ENCODE data around the gene SELENOV. TPM values are rescaled to one million over a fixed set of nuclear protein-coding genes. Genes with fewer than 3 reads are reported as not detected.

SELENOV gene
- total and polyA plus RNA-seq, 10 donors: not detected

GRCh38 chr19:39544911-39545310, 30.0 kb downstream of the SELENOV start:
- H3K4me1 ChIP-seq: peaks cover 0 to 14% (median 5%) of the 10 kb centered on the region in 6 donors
- no peak overlapping the region for H3K4me3 ChIP-seq
- peaks cover 0 to 9% (median 0%) of the 10 kb centered on the region in 7 donors for H3K27me3 ChIP-seq (replicated peaks in 1 of 7)
- intact Hi-C loops (cut with DNase I; ENCODE audit: low total_unique reads): loop anchor here (5.0 kb wide), 1 partner anchor 297 kb away; no protein-coding TSS in a partner anchor
- no peak for DNase-seq
- TF ChIP-seq CTCF (IDR thresholded peaks at IDR 0.05 in 8 of 11, conservative IDR thresholded peaks at IDR 0.05 in 3 of 11) (no peak), POLR2AphosphoS5 (IDR thresholded peaks at IDR 0.05) (no peak), POLR2A (IDR thresholded peaks at IDR 0.05) (no peak)
- no peak overlapping the region for H3K27ac ChIP-seq
- H3K36me3 ChIP-seq: no peaks in the 10 kb centered on the region
- WGBS, 5 donors: 15 to 32% (median 24%) methylated on average over 1 of the region's 1 CpG
- no peaks in the 10 kb centered on the region for H3K9me3 ChIP-seq

DNA sequence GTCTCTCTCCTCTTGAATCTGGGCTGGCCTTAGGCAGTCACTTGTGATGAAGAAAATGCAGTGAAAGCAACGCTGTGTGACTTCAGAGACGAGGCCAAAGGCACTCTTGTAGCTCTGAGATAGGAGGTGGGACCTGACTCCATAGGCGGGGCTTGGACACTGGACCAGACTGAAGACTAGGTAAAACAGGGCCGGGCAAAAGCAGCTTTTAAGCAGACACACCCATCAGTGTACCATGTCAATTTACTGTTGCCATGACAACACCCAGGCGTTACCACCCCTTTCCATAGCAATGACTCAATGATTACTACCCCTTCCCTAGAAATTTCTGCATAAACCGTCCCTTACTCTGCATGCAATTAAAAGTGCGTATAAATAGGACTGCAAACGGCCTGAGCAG, 31.7 kb downstream of the SELENOV start:
- intact Hi-C loops (cut with DNase I; ENCODE audit: low total_unique reads): loop anchor here (5.0 kb wide), 1 partner anchor 296 kb away; no protein-coding TSS in a partner anchor
- Histone ChIP-seq H3K36me3 (no peaks in the 10 kb centered on the region), H3K27ac (no peak overlapping the region), H3K4me3 (no peak overlapping the region), H3K9me3 (no peaks in the 10 kb centered on the region), H3K4me1 (peaks cover 0 to 13% (median 2%) of the 10 kb centered on the region in 6 donors), H3K27me3 (replicated peaks in 1 of 7) (peaks cover 0 to 9% (median 0%) of the 10 kb centered on the region in 7 donors)
- DNase-seq: no peak
- 56 to 77% (median 69%) methylated on average over 8 of the region's 8 CpGs for WGBS, 5 donors
- no peak for TF ChIP-seq POLR2AphosphoS5 (IDR thresholded peaks at IDR 0.05)
- TF ChIP-seq POLR2A (IDR thresholded peaks at IDR 0.05): no peak
- no peak for TF ChIP-seq CTCF (IDR thresholded peaks at IDR 0.05 in 8 of 11, conservative IDR thresholded peaks at IDR 0.05 in 3 of 11)

DNA sequence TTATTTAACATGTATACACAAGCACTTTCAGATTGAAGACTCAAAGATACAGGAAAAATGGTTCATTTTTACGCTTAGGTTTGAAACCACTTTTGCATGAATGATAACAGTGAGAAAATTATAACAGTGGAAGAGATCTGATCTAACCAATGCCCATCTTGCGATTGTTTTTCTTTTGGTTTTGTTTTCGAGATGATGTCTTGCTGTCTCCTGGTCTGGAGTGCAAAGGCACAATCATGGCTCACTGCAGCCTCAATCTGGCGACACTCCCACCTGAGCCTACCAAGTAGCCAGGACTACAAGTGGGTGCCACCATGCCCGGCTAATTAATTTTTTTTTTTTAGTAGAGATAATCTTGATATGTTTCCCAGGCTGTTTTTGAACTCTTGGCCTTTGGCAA, 35.3 kb downstream of the SELENOV start:
- Histone ChIP-seq H3K4me3 (no peak overlapping the region), H3K9me3 (no peaks in the 10 kb centered on the region), H3K4me1 (peaks cover 0 to 27% (median 14%) of the 10 kb centered on the region in 6 donors), H3K27ac (no peak overlapping the region), H3K36me3 (no peaks in the 10 kb centered on the region), H3K27me3 (replicated peaks in 1 of 7) (peaks cover 0 to 9% (median 0%) of the 10 kb centered on the region in 7 donors)
- TF ChIP-seq POLR2A (IDR thresholded peaks at IDR 0.05): no peak
- no peak for TF ChIP-seq POLR2AphosphoS5 (IDR thresholded peaks at IDR 0.05)
- no peak for TF ChIP-seq CTCF (IDR thresholded peaks at IDR 0.05 in 8 of 11, conservative IDR thresholded peaks at IDR 0.05 in 3 of 11)
- WGBS, 5 donors: 72 to 88% (median 82%) methylated on average over 5 of the region's 5 CpGs
- no peak for DNase-seq
- intact Hi-C loops (cut with DNase I; ENCODE audit: low total_unique reads): loop anchor here (10.0 kb wide), 1 partner anchor 215 kb away; no protein-coding TSS in a partner anchor

GRCh38 chr19:39553082-39553652, 38.2 kb downstream of the SELENOV start:
- no peak overlapping the region for H3K27ac ChIP-seq
- H3K9me3 ChIP-seq: no peaks in the 10 kb centered on the region
- H3K4me3 ChIP-seq: no peak overlapping the region
- H3K27me3 ChIP-seq (replicated peaks in 1 of 7): peaks cover 0 to 3% (median 0%) of the 10 kb centered on the region in 7 donors
- intact Hi-C loops (cut with DNase I; ENCODE audit: low total_unique reads): loop anchor here (2.0 to 10.0 kb wide), 2 partner anchors 120 to 212 kb away; no protein-coding TSS in a partner anchor
- H3K4me1 ChIP-seq: peaks cover 0 to 35% (median 23%) of the 10 kb centered on the region in 6 donors
- DNase-seq: no peak
- WGBS, 5 donors: 49 to 73% (median 70%) methylated on average over 2 to 7 of the region's 7 CpGs
- H3K36me3 ChIP-seq: no peaks in the 10 kb centered on the region
- TF ChIP-seq POLR2AphosphoS5 (IDR thresholded peaks at IDR 0.05): no peak
- no peak for TF ChIP-seq CTCF (IDR thresholded peaks at IDR 0.05 in 8 of 11, conservative IDR thresholded peaks at IDR 0.05 in 3 of 11)
- no peak for TF ChIP-seq POLR2A (IDR thresholded peaks at IDR 0.05)
